Natural killer cell (primary cell): ENCODE data around the gene TMEM242. TPM values are rescaled to one million over a fixed set of nuclear protein-coding genes. Genes with fewer than 3 reads are reported as not detected.
A peak's percentile ranks its signal among the peaks of the same experiment; 100 is the strongest.

Experiments
- ATAC-seq, 3 donors: fragments of 150-1000 bp in 2 of 3; fragments of 200-7000 bp in 1 of 3; cut with Tn5 transposase; 1 replicate in 1 of 3; 2 replicates in 2 of 3; pipeline ENCODE4 v1.10.0; 2021; ENCODE audit warnings: mild to moderate bottlenecking in 2 of 3, moderate library complexity in 2 of 3
- DNase-seq, 2 donors: peaks; one replicate each; pipeline versions ENCODE4 v3.0.0 to v3.0.0-alpha.2; 2013 to 2021; ENCODE audit warnings: mixed read lengths in 1 of 2
- H3K27ac ChIP-seq: one replicate; pipeline ENCODE4 v1.5.1; 2013; ENCODE audit warnings: mild to moderate bottlenecking, low read length
- H3K27me3 ChIP-seq: one replicate; pipeline ENCODE4 v1.6.1; 2013; ENCODE audit warnings: low read length; ENCODE audit not compliant: control insufficient read depth, insufficient read depth
- H3K36me3 ChIP-seq: one replicate; pipeline ENCODE4 v1.6.1; 2013; ENCODE audit warnings: low read length; ENCODE audit not compliant: control insufficient read depth, insufficient read depth
- H3K4me1 ChIP-seq: one replicate; pipeline ENCODE4 v1.6.1; 2013; ENCODE audit warnings: low read length; ENCODE audit not compliant: control insufficient read depth, insufficient read depth
- H3K4me3 ChIP-seq: one replicate; pipeline ENCODE4 v1.5.1; 2013; ENCODE audit warnings: low read length
- H3K9me3 ChIP-seq: one replicate; pipeline ENCODE4 v1.6.1; 2013; ENCODE audit warnings: low read length; ENCODE audit not compliant: control insufficient read depth, insufficient read depth
- H3K27ac Mint-ChIP-seq, 2 donors: one replicate each; pipeline ENCODE4 v1.8.0; 2022; ENCODE audit warnings: mild to moderate bottlenecking in 2 of 2, mixed read lengths in 2 of 2, moderate library complexity in 1 of 2
- H3K27me3 Mint-ChIP-seq, 2 donors: one replicate each; pipeline ENCODE4 v1.8.0; 2022; ENCODE audit warnings: low read depth in 2 of 2, mixed read lengths in 2 of 2
- H3K36me3 Mint-ChIP-seq: one replicate; pipeline ENCODE4 v1.8.0; 2022; ENCODE audit warnings: mixed read lengths
- H3K4me1 Mint-ChIP-seq, 2 donors: one replicate each; pipeline ENCODE4 v1.8.0; 2022; ENCODE audit warnings: mixed read lengths in 2 of 2
- H3K4me3 Mint-ChIP-seq: one replicate; pipeline ENCODE4 v1.8.0; 2022; ENCODE audit warnings: mild to moderate bottlenecking, moderate library complexity, mixed read lengths
- H3K9me3 Mint-ChIP-seq, 2 donors: one replicate each; pipeline ENCODE4 v1.8.0; 2022; ENCODE audit warnings: mixed read lengths in 2 of 2
- WGBS: methylation state at CpG from one replicate; pipeline ENCODE4 v1.1.7; 2013; ENCODE audit warnings: missing lambda C conversion rate; ENCODE audit not compliant: insufficient coverage; 5-methylcytosine and 5-hydroxymethylcytosine counted together
- intact Hi-C: fragments of 100-400 bp; cut with micrococcal nuclease; formaldehyde crosslinking; loops from one replicate; pipeline ENCODE4 v1.14.2; 2022
- total RNA-seq, 4 donors: library from RNA; stranded (reverse); fragments of 120-200 nt in 1 of 4; gene quantifications; one replicate each; pipeline versions ENCODE4 v1.2.3 to v1.2.4, GENCODE V29; 2013 to 2022
- TF ChIP-seq, protein P1 (sequence below): fragments of 200-600 bp; IDR thresholded peaks from one replicate; pipeline ENCODE4 v1.8.0; 2022; ENCODE audit warnings: antibody characterized with exemption

TMEM242 gene
- total RNA-seq, 3 donors from 2014 or later (not counting 1 experiment from before 2014, with no cell fraction given) = 18.5 to 24.8 (median 19.8) TPM

DNA sequence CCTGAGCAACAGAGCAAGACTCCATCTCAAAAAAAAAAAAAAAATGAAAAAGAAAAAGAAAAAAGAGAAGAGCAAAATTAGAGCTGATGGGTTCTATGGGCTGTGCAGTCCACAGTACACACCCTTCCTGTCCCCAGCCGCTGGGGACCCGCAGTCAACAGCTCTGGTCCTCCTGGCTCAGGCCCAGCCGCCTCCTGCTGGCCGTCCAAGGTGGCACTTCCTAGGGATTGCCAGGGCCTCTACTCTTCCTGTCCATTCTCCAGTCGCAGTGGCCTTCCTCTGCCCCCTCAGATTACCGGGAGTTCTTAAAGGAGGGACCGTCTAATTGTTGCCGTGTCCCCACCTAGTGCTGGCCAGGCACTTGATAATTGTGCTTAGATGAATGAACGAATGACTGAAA lies 41.7 kb downstream of the TMEM242 start:
- H3K4me1 ChIP-seq = no peaks in the 10 kb centered on the region
- H3K4me3 Mint-ChIP-seq = no peak overlapping the region
- intact Hi-C loops = no loop called here
- no peaks in the 10 kb centered on the region for H3K4me1 Mint-ChIP-seq
- H3K9me3 ChIP-seq = no peaks in the 10 kb centered on the region
- no peaks in the 10 kb centered on the region for H3K27me3 ChIP-seq
- DNase-seq = peak in 1 of 2 donors; percentile 17
- no peak overlapping the region for H3K4me3 ChIP-seq
- H3K36me3 Mint-ChIP-seq = no peaks in the 10 kb centered on the region
- H3K27ac ChIP-seq = no peak overlapping the region
- peaks cover 0 to 5% of the 10 kb centered on the region in 2 donors for H3K27me3 Mint-ChIP-seq
- 77% methylated on average over 8 of the region's 9 CpGs for WGBS
- TF ChIP-seq, protein P1, sequence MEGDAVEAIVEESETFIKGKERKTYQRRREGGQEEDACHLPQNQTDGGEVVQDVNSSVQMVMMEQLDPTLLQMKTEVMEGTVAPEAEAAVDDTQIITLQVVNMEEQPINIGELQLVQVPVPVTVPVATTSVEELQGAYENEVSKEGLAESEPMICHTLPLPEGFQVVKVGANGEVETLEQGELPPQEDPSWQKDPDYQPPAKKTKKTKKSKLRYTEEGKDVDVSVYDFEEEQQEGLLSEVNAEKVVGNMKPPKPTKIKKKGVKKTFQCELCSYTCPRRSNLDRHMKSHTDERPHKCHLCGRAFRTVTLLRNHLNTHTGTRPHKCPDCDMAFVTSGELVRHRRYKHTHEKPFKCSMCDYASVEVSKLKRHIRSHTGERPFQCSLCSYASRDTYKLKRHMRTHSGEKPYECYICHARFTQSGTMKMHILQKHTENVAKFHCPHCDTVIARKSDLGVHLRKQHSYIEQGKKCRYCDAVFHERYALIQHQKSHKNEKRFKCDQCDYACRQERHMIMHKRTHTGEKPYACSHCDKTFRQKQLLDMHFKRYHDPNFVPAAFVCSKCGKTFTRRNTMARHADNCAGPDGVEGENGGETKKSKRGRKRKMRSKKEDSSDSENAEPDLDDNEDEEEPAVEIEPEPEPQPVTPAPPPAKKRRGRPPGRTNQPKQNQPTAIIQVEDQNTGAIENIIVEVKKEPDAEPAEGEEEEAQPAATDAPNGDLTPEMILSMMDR = no peak
- H3K27ac Mint-ChIP-seq = no peak overlapping the region
- no peaks in the 10 kb centered on the region for H3K36me3 ChIP-seq
- no peaks in the 10 kb centered on the region for H3K9me3 Mint-ChIP-seq
- peak; percentile 46 to 68 (median 59) for ATAC-seq

DNA sequence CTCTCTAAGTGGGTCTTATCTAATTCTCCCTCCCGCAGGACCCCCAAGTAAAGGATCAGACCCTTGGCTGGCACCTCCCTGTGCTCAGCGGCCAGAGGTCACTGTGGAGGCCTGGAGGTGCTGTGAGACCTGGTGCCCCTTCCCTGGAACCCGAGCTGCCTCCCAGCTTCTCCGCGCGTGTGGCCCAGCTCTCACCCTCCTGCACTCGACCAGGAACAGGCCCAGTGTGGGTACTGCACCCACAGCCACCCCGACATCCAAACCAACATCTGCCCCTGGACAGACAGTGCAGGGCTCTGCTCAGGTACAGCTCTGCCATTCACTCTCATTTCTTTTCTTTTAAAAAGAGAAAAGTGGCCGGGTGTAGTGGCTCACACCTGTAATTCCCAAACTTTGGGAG lies 42.4 kb downstream of the TMEM242 start:
- TF ChIP-seq, protein P1 = no peak
- Mint-ChIP-seq H3K36me3 (no peaks in the 10 kb centered on the region), H3K4me1 (no peaks in the 10 kb centered on the region), H3K9me3 (no peaks in the 10 kb centered on the region), H3K27ac (no peak overlapping the region), H3K4me3 (no peak overlapping the region), H3K27me3 (peaks cover 0 to 7% of the 10 kb centered on the region in 2 donors)
- H3K27me3 ChIP-seq = no peaks in the 10 kb centered on the region
- H3K36me3 ChIP-seq = no peaks in the 10 kb centered on the region
- ATAC-seq (no peak), DNase-seq (no peak)
- no peak overlapping the region for H3K27ac ChIP-seq
- no peaks in the 10 kb centered on the region for H3K4me1 ChIP-seq
- H3K9me3 ChIP-seq = no peaks in the 10 kb centered on the region
- intact Hi-C loops = no loop called here
- 87% methylated on average over 9 of the region's 9 CpGs for WGBS
- H3K4me3 ChIP-seq = no peak overlapping the region

DNA sequence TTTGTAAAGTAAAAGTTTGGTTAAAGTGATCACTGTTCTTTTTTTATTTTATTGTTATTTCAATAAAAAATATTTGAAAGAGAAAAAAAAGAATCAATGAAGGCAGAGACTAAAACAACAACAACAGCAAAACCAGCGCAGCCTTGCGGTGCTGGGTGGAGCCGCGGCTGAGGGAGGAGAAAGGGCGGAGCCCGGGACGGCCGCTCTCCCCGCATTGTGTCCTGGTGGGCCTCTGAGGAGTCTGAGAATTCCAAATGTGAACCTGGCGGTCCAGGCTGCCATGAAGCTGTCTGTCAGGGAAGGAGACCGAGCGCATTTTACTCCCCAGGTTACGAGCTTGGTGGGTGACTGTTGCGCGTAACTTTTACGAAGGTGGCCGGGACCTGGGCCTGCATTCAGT lies 43.2 kb downstream of the TMEM242 start:
- Mint-ChIP-seq H3K27ac (no peak overlapping the region), H3K27me3 (peaks cover 0 to 7% of the 10 kb centered on the region in 2 donors), H3K4me1 (no peaks in the 10 kb centered on the region), H3K36me3 (no peaks in the 10 kb centered on the region), H3K9me3 (no peaks in the 10 kb centered on the region), H3K4me3 (no peak overlapping the region)
- ATAC-seq = no peak
- peaks cover 4% of the 10 kb centered on the region for H3K4me1 ChIP-seq
- H3K27ac ChIP-seq = no peak overlapping the region
- H3K27me3 ChIP-seq = no peaks in the 10 kb centered on the region
- WGBS = 89% methylated on average over 17 of the region's 17 CpGs
- H3K4me3 ChIP-seq = no peak overlapping the region
- no peaks in the 10 kb centered on the region for H3K9me3 ChIP-seq
- intact Hi-C loops = no loop called here
- H3K36me3 ChIP-seq = no peaks in the 10 kb centered on the region
- no peak for DNase-seq
- TF ChIP-seq, protein P1 = no peak

DNA sequence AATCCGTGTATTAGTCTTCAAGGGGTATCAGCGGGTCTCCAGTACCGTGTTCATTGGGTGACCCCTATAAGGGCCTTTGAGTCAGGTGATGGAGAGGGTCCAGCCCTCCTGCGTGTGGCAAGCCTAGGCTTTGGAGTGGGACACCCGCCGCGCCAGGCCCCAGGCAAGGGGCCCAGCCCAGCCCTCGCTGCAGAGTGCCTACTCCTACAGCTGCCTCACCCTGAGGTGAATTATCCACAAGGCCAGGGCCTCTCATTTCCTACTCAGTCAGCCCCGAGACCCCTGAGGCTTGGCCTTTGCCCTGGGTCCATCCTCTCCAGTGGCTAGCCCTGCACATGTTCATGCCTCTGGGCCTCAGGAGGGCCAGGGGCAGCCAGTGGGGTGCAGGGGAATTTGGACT lies 45.1 kb downstream of the TMEM242 start:
- no peaks in the 10 kb centered on the region for H3K9me3 ChIP-seq
- no peak for DNase-seq
- TF ChIP-seq, protein P1 = no peak
- H3K27me3 Mint-ChIP-seq = peaks cover 0 to 7% of the 10 kb centered on the region in 2 donors
- H3K27me3 ChIP-seq = no peaks in the 10 kb centered on the region
- no peak for ATAC-seq
- 95% methylated on average over 9 of the region's 9 CpGs for WGBS
- no peak overlapping the region for H3K27ac ChIP-seq
- H3K4me3 Mint-ChIP-seq = no peak overlapping the region
- no peak overlapping the region for H3K27ac Mint-ChIP-seq
- H3K36me3 ChIP-seq = no peaks in the 10 kb centered on the region
- H3K9me3 Mint-ChIP-seq = no peaks in the 10 kb centered on the region
- H3K4me1 ChIP-seq = peaks cover 17% of the 10 kb centered on the region
- no peak overlapping the region for H3K4me3 ChIP-seq
- H3K36me3 Mint-ChIP-seq = no peaks in the 10 kb centered on the region
- intact Hi-C loops = no loop called here
- peaks cover 7 to 8% of the 10 kb centered on the region in 2 donors for H3K4me1 Mint-ChIP-seq
